GM23338 (cell line): ENCODE data around the gene CADPS2. TPM values are rescaled to one million over a fixed set of nuclear protein-coding genes. Genes with fewer than 3 reads are reported as not detected.

Experiments used
- ATAC-seq: fragments of 200-7000 bp; cut with Tn5 transposase; 3 replicates; pipeline ENCODE4 v1.9.1; 2020
- DNase-seq: peaks from one replicate; pipeline ENCODE4 v3.0.0-alpha.2; 2015; ENCODE audit warnings: low spot score
- H2AFZ ChIP-seq: fragments of 200-600 bp; sonication (generic); 2 replicates; pipeline ENCODE4 v1.8.0; 2016; ENCODE audit warnings: antibody characterized with exemption, mild to moderate bottlenecking, moderate library complexity
- H3F3A ChIP-seq: fragments of 200-600 bp; sonication (generic); replicated peaks from 2 replicates; pipeline ENCODE4 v1.8.0; 2017; ENCODE audit warnings: antibody characterized with exemption, mixed run types, low read depth
- H3K27ac ChIP-seq: fragments of 200-600 bp; sonication (generic); 2 replicates; pipeline ENCODE4 v1.6.1; 2016; ENCODE audit warnings: low read depth
- H3K27me3 ChIP-seq: fragments of 200-600 bp; sonication (generic); 2 replicates; pipeline ENCODE4 v1.8.0; 2016; ENCODE audit warnings: mild to moderate bottlenecking, mixed run types, moderate library complexity; ENCODE audit not compliant: insufficient read depth
- H3K36me3 ChIP-seq: fragments of 200-600 bp; sonication (generic); 2 replicates; pipeline ENCODE4 v1.8.0; 2016; ENCODE audit warnings: mild to moderate bottlenecking; ENCODE audit not compliant: insufficient read depth
- H3K4me1 ChIP-seq: fragments of 200-600 bp; sonication (generic); 2 replicates; pipeline ENCODE4 v1.8.0; 2016; ENCODE audit warnings: mild to moderate bottlenecking, moderate library complexity; ENCODE audit not compliant: insufficient read depth
- H3K4me2 ChIP-seq: fragments of 200-600 bp; sonication (generic); 2 replicates; pipeline ENCODE4 v1.7.1; 2017; ENCODE audit warnings: mixed run types
- H3K4me3 ChIP-seq: fragments of 200-600 bp; sonication (generic); 2 replicates; pipeline ENCODE4 v1.6.1; 2016; ENCODE audit warnings: mixed run types
- H3K79me2 ChIP-seq: fragments of 200-600 bp; sonication (generic); replicated peaks from 2 replicates; pipeline ENCODE4 v1.8.0; 2017; ENCODE audit warnings: mild to moderate bottlenecking; ENCODE audit not compliant: insufficient read depth
- H3K9me2 ChIP-seq: fragments of 200-600 bp; sonication (generic); 2 replicates; pipeline ENCODE4 v1.8.0; 2017; ENCODE audit not compliant: insufficient read depth
- H4K20me1 ChIP-seq: fragments of 200-600 bp; sonication (generic); replicated peaks from 2 replicates; pipeline ENCODE4 v1.8.0; 2017; ENCODE audit warnings: mild to moderate bottlenecking; ENCODE audit not compliant: insufficient read depth
- H3K27ac Mint-ChIP-seq: 2 replicates; pipeline ENCODE4 v1.8.0; 2020; ENCODE audit warnings: inconsistent platforms, mild to moderate bottlenecking, moderate library complexity, mixed read lengths
- H3K27me3 Mint-ChIP-seq: 3 replicates; pipeline ENCODE4 v1.8.0; 2022; ENCODE audit warnings: low read depth, mild to moderate bottlenecking, moderate library complexity, mixed read lengths, inconsistent platforms; ENCODE audit not compliant: insufficient read depth, poor library complexity
- H3K36me3 Mint-ChIP-seq: 3 replicates; pipeline ENCODE4 v1.8.0; 2021; ENCODE audit warnings: low read depth, mild to moderate bottlenecking, inconsistent platforms, moderate library complexity, mixed read lengths
- H3K4me1 Mint-ChIP-seq: 3 replicates; pipeline ENCODE4 v1.8.0; 2020; ENCODE audit warnings: mild to moderate bottlenecking, inconsistent platforms, mixed read lengths
- H3K4me3 Mint-ChIP-seq: 3 replicates; pipeline ENCODE4 v1.8.0; 2021; ENCODE audit warnings: moderate library complexity, mild to moderate bottlenecking, inconsistent platforms, mixed read lengths
- H3K9me3 Mint-ChIP-seq: 3 replicates; pipeline ENCODE4 v1.8.0; 2020; ENCODE audit warnings: moderate library complexity, mild to moderate bottlenecking, inconsistent platforms, mixed read lengths
- CREB1 ChIP-seq: fragments of 250-450 bp; sonication (Bioruptor Pico); IDR thresholded peaks from 2 replicates; pipeline ENCODE4 v1.5.0; 2020; ENCODE audit warnings: low read depth, mild to moderate bottlenecking, moderate library complexity
- ETS1 ChIP-seq: IDR thresholded peaks from 2 replicates; pipeline ENCODE4 v1.6.1; 2016; ENCODE audit warnings: antibody characterized with exemption
- EZH2 ChIP-seq: fragments of 200-600 bp; sonication (generic); IDR thresholded peaks from one replicate; pipeline ENCODE4 v1.8.0; 2017; ENCODE audit warnings: antibody characterized with exemption, mild to moderate bottlenecking, low read depth; ENCODE audit not compliant: unreplicated experiment
- EZH2phosphoT487 ChIP-seq: fragments of 200-600 bp; sonication (generic); IDR thresholded peaks from one replicate; pipeline ENCODE4 v1.8.1; 2018; ENCODE audit warnings: antibody characterized with exemption; ENCODE audit not compliant: unreplicated experiment
- JUNB ChIP-seq: IDR thresholded peaks from one replicate; pipeline ENCODE4 v1.6.1; 2016; ENCODE audit warnings: antibody characterized with exemption; ENCODE audit not compliant: unreplicated experiment
- NANOG ChIP-seq: IDR thresholded peaks from 2 replicates; pipeline ENCODE4 v1.6.1; 2016; ENCODE audit warnings: antibody characterized with exemption, borderline replicate concordance
- POLR2AphosphoS5 ChIP-seq: IDR thresholded peaks from 2 replicates; pipeline ENCODE4 v1.6.1; 2016; ENCODE audit warnings: antibody characterized with exemption, low read depth
- ZNF331 ChIP-seq: fragments of 250-450 bp; sonication (Bioruptor Pico); IDR thresholded peaks from 2 replicates; pipeline ENCODE4 v1.5.0; 2020; ENCODE audit warnings: low read depth, mild to moderate bottlenecking, moderate library complexity
- ZNF462 ChIP-seq: fragments of 250-450 bp; sonication (Bioruptor Pico); IDR thresholded peaks from 2 replicates; pipeline ENCODE4 v1.5.0; 2020; ENCODE audit warnings: mild to moderate bottlenecking, moderate library complexity
- polyA plus RNA-seq: library from polyadenylated mRNA; unstranded; fragments of >200 nt; fragmentation: Nextera tagmentation; extraction: Ambion mirVana; gene quantifications from 2 replicates; pipeline ENCODE4 v1.2.1, GENCODE V29; 2016
- total RNA-seq: library from RNA; depleted of rRNA; stranded (reverse); fragments of >200 nt; shearing (Covaris generic); gene quantifications from 2 replicates; pipeline ENCODE4 v1.2.3, GENCODE V29; 2014

Gene CADPS2
- total and polyA plus RNA-seq, 2 experiments from 2014 or later, result 16.3 to 36.9 TPM

GRCh38 chr7:122343601-122344302 is 542.5 kb downstream of the CADPS2 start:
- H3K9me2 ChIP-seq, result no peaks in the 10 kb centered on the region
- H3K9me3 Mint-ChIP-seq, result no peaks in the 10 kb centered on the region
- no peaks in the 10 kb centered on the region for H3K36me3 ChIP-seq
- H3K27me3 ChIP-seq, result no peaks in the 10 kb centered on the region
- no peak overlapping the region; the same call in 1 of the 2 replicates for H3K27ac Mint-ChIP-seq
- H3K27ac ChIP-seq, result no peak overlapping the region
- H3K4me1 ChIP-seq, result peaks cover 12% of the 10 kb centered on the region
- no peak overlapping the region for H3K4me2 ChIP-seq
- H3K36me3 Mint-ChIP-seq, result no peaks in the 10 kb centered on the region
- no peaks in the 10 kb centered on the region for H4K20me1 ChIP-seq
- H3K27me3 Mint-ChIP-seq, result peaks cover 4% of the 10 kb centered on the region
- no peak for ATAC-seq
- H3K4me3 ChIP-seq, result no peak overlapping the region
- H3F3A ChIP-seq, result no peaks in the 10 kb centered on the region
- H3K4me1 Mint-ChIP-seq, result peaks cover 24% of the 10 kb centered on the region
- H3K4me3 Mint-ChIP-seq, result no peak overlapping the region
- no peak overlapping the region for H2AFZ ChIP-seq
- H3K79me2 ChIP-seq, result no peaks in the 10 kb centered on the region
- DNase-seq, result peak; percentile 14
- TF ChIP-seq ZNF331 (CRISPR knock-in tag) (no peak), CREB1 (no peak)

GRCh38 chr7:122340427-122340826 is 545.8 kb downstream of the CADPS2 start:
- H2AFZ ChIP-seq, result no peak overlapping the region
- H3K9me3 Mint-ChIP-seq, result no peaks in the 10 kb centered on the region
- no peak overlapping the region for H3K4me2 ChIP-seq
- DNase-seq, result no peak
- H3K27me3 ChIP-seq, result no peaks in the 10 kb centered on the region
- ATAC-seq, result no peak
- H3K27ac Mint-ChIP-seq, result no peak overlapping the region
- H4K20me1 ChIP-seq, result no peaks in the 10 kb centered on the region
- peaks cover 42% of the 10 kb centered on the region for H3K4me1 Mint-ChIP-seq
- peaks cover 28% of the 10 kb centered on the region for H3K4me1 ChIP-seq
- no peaks in the 10 kb centered on the region for H3K79me2 ChIP-seq
- TF ChIP-seq POLR2AphosphoS5 (no peak), EZH2 (no peak)
- H3K4me3 ChIP-seq, result no peak overlapping the region
- no peaks in the 10 kb centered on the region for H3K36me3 Mint-ChIP-seq
- peaks cover 3% of the 10 kb centered on the region for H3K27me3 Mint-ChIP-seq
- no peaks in the 10 kb centered on the region for H3K9me2 ChIP-seq
- H3K4me3 Mint-ChIP-seq, result no peak overlapping the region
- no peaks in the 10 kb centered on the region for H3K36me3 ChIP-seq
- no peak overlapping the region for H3K27ac ChIP-seq
- H3F3A ChIP-seq, result no peaks in the 10 kb centered on the region

GRCh38 chr7:122339145-122339904 is 546.9 kb downstream of the CADPS2 start:
- ATAC-seq, result no peak
- Mint-ChIP-seq H3K27ac (no peak overlapping the region), H3K27me3 (no peaks in the 10 kb centered on the region), H3K9me3 (no peaks in the 10 kb centered on the region), H3K36me3 (no peaks in the 10 kb centered on the region), H3K4me3 (no peak overlapping the region), H3K4me1 (peaks cover 35% of the 10 kb centered on the region)
- no peaks in the 10 kb centered on the region for H3K27me3 ChIP-seq
- H3K4me1 ChIP-seq, result peaks cover 24% of the 10 kb centered on the region
- H3K4me2 ChIP-seq, result no peak overlapping the region
- no peaks in the 10 kb centered on the region for H3K9me2 ChIP-seq
- H3K36me3 ChIP-seq, result no peaks in the 10 kb centered on the region
- H3F3A ChIP-seq, result no peaks in the 10 kb centered on the region
- no peaks in the 10 kb centered on the region for H3K79me2 ChIP-seq
- no peaks in the 10 kb centered on the region for H4K20me1 ChIP-seq
- H3K4me3 ChIP-seq, result no peak overlapping the region
- DNase-seq, result no peak
- no peak overlapping the region for H3K27ac ChIP-seq
- no peak overlapping the region for H2AFZ ChIP-seq
- TF ChIP-seq EZH2phosphoT487 (no peak), ETS1 (no peak), NANOG (no peak), JUNB (no peak), ZNF462 (no peak), ZNF331 (CRISPR knock-in tag) (no peak)
